ENCODE measurements around the gene CREB3L2. TPM values are rescaled to one million over a fixed set of nuclear protein-coding genes. Genes with fewer than 3 reads are reported as not detected.

CREB3L2 gene
- total and polyA plus RNA-seq, 10 of the 15 experiments (the other 5 are each of a cell fraction or from before 2014, with no cell fraction given) = 6.4 to 67.1 (median 26.2) TPM

GRCh38 chr7:137928626-137929025, 73.3 kb downstream of the CREB3L2 start:
- H3K79me2 ChIP-seq (ENCODE audit: control insufficient read depth, insufficient read depth, low read length) = peaks cover 37% of the 10 kb centered on the region

More at GRCh38 chr7:137928626-137929025, 73.3 kb downstream of the CREB3L2 start:
- SMC1A ChIA-PET (ENCODE audit: uncharacterized antibody, unreplicated experiment) = no interaction called here
- Histone ChIP-seq H4K20me1 (ENCODE audit: control insufficient read depth, insufficient read depth) (peaks cover 2% of the 10 kb centered on the region; the same call in 1 of the 2 replicates), H2AFZ (ENCODE audit: control insufficient read depth, low read depth, low read length) (no peak overlapping the region), H3K27me3 (replicated peaks in 1 of 2; ENCODE audit: control insufficient read depth in 2 of 2, insufficient read depth in 2 of 2, low read length in 1 of 2) (no peaks in the 10 kb centered on the region), H3K4me3 (no peak overlapping the region), H3K36me3 (ENCODE audit: control insufficient read depth in 2 of 2, insufficient read depth in 2 of 2, low read length in 1 of 2) (peaks cover 8 to 40% of the 10 kb centered on the region in 2 experiments), H3K4me1 (ENCODE audit: control insufficient read depth, insufficient read depth, low read length) (peaks cover 12% of the 10 kb centered on the region), H3K4me2 (ENCODE audit: control insufficient read depth, insufficient read depth) (no peak overlapping the region), H3K9ac (ENCODE audit: control insufficient read depth, insufficient read depth, low read length) (no peak overlapping the region), H3K27ac (ENCODE audit: control insufficient read depth, insufficient read depth) (no peak overlapping the region), H3K9me3 (replicated peaks; ENCODE audit: control insufficient read depth, insufficient read depth, low read length) (no peaks in the 10 kb centered on the region; the same call in 2 of the 3 replicates)
- RAD21 ChIA-PET (ENCODE audit: unreplicated experiment) = interaction anchor here (0.6 to 2.2 kb wide), 3 partner anchors 10 to 305 kb away, joined by 5 to 6 read pairs (median 5); no protein-coding TSS in a partner anchor
- ATAC-seq = no peak
- no peak for FAIRE-seq
- BruUV-seq (replicated peaks) = no TSS peak
- CTCF ChIA-PET = interaction anchor here (3.5 kb wide), 1 partner anchor 74 kb away, joined by 11 read pairs; the partner anchor contains the start of gene CREB3L2
- TF ChIP-seq PBX3 (IDR thresholded peaks at IDR 0.05; ENCODE audit: insufficient replicate concordance, low read depth, low read length) (no peak), SKIL (IDR thresholded peaks at IDR 0.05; ENCODE audit: low read depth, poor library complexity, severe bottlenecking) (no peak), SRF (IDR thresholded peaks at IDR 0.05; ENCODE audit: low read depth in 2 of 2, low read length in 2 of 2) (no peak), KAT2A (conservative IDR thresholded peaks at IDR 0.05; ENCODE audit: control insufficient read depth, low read depth, low read length) (no peak), HDAC6 (IDR thresholded peaks at IDR 0.05; ENCODE audit: unreplicated experiment) (no peak), HCFC1 (IDR thresholded peaks at IDR 0.05; ENCODE audit: low read length) (no peak)
- 87% methylated on average over 5 of the region's 5 CpGs for WGBS (ENCODE audit: insufficient coverage, insufficient replicate concordance, low lambda C conversion rate, missing lambda C conversion rate)
- POLR2A ChIA-PET = interaction anchor here (0.7 kb wide), 1 partner anchor 21 kb away, joined by 3 read pairs; no protein-coding TSS in a partner anchor
- no peak for DNase-seq (ENCODE audit: low read depth, low spot score)
- in situ Hi-C loops (cut with MboI) (no loop called here), intact Hi-C loops (cut with micrococcal nuclease; ENCODE audit: unreplicated experiment) (loop anchor here (5.0 kb wide), 1 partner anchor 1731 kb away; no protein-coding TSS in a partner anchor)

Data from GM12878 (cell line).